GM13976 (cell line): ENCODE results near the gene ZCWPW1.
"Not testable (repeated sequence)": the region's sequence is repeated elsewhere in the genome, so short reads cannot be mapped to it uniquely, and the experiment has no call there.

Experiments
- DNase-seq: peaks from one replicate; pipeline ENCODE4 v3.0.0; 2012; ENCODE audit warnings: low spot score
- in situ Hi-C: fragments of 300-500 bp; cut with MboI; formaldehyde crosslinking; loops from one replicate; pipeline ENCODE4 v1.12.0; 2022; ENCODE audit warnings: low sequenced_read_pairs, mixed read lengths, inconsistent platforms; ENCODE audit not compliant: unreplicated experiment
- TF ChIP-seq, protein P1 (sequence below): IDR thresholded peaks from 2 replicates; pipeline ENCODE4 v1.5.1; 2012; ENCODE audit warnings: borderline replicate concordance, mild to moderate bottlenecking; ENCODE audit not compliant: insufficient read depth; ENCODE audit errors: extremely low read depth, missing control alignments, control extremely low read depth

ZCWPW1 gene

DNA sequence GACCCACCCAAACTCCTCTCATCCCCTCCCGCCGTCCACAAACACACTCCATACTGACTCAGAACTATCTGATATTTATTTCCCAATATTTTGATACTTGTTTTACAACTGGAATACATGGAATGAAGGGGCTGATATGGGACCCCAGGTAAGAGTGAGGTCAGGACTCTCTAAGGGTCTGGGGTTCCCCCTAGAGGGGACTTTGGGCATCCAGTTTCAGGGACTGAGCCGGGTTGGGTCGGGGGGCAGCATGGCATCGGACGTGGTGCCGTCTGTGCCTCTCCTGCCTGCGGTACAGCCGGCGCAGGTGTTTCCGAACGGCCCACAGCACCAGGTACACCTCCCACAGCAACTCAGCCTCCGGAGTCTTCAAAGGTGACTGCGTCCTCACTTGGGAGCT is 28.1 kb upstream of the ZCWPW1 start:
- DNase-seq: no peak
- TF ChIP-seq, protein P1, sequence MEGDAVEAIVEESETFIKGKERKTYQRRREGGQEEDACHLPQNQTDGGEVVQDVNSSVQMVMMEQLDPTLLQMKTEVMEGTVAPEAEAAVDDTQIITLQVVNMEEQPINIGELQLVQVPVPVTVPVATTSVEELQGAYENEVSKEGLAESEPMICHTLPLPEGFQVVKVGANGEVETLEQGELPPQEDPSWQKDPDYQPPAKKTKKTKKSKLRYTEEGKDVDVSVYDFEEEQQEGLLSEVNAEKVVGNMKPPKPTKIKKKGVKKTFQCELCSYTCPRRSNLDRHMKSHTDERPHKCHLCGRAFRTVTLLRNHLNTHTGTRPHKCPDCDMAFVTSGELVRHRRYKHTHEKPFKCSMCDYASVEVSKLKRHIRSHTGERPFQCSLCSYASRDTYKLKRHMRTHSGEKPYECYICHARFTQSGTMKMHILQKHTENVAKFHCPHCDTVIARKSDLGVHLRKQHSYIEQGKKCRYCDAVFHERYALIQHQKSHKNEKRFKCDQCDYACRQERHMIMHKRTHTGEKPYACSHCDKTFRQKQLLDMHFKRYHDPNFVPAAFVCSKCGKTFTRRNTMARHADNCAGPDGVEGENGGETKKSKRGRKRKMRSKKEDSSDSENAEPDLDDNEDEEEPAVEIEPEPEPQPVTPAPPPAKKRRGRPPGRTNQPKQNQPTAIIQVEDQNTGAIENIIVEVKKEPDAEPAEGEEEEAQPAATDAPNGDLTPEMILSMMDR: no peak
- in situ Hi-C loops: loop anchor here (25.0 kb wide), 2 partner anchors 106 to 406 kb away; partner anchors contain the start of genes SAP25, SLC12A9 and TRIP6

- TF ChIP-seq, protein P1: no peak
- in situ Hi-C loops: loop anchor here (25.0 kb wide), 2 partner anchors 107 to 407 kb away; partner anchors contain the start of genes SAP25, SLC12A9 and TRIP6
- no peak for DNase-seq
These were observed 26.7 kb upstream of the ZCWPW1 start for GRCh38 chr7:100455206-100455605.

DNA sequence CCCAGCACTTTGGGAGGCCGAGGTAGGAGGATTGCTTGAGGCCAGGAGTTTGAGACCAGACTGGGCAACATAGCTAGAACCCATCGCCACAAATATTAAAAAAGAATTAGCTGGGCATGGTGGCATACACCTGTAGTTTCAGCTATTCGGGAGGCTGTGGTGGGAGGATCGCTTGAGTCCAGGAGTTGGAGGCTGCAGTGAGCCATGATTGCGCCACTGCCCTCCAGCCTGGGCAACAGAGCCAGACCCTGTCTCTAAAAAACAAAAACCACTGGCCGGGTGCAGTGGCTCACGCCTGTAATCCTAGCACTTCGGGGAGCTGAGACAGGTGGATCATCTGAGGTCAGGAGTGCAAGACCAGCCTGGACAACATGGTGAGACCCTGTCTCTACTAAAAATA is 25.4 kb upstream of the ZCWPW1 start:
- in situ Hi-C loops: loop anchor here (25.0 kb wide), 2 partner anchors 108 to 408 kb away; partner anchors contain the start of genes SAP25, SLC12A9 and TRIP6

GRCh38 chr7:100452513-100452912 is 24.0 kb upstream of the ZCWPW1 start:
- DNase-seq: no peak
- in situ Hi-C loops: loop anchor here (25.0 kb wide), 2 partner anchors 110 to 410 kb away; partner anchors contain the start of genes SAP25, SLC12A9 and TRIP6
- TF ChIP-seq, protein P1: no peak

More for the DNA sequence above, 25.4 kb upstream of the ZCWPW1 start:
- not testable (repeated sequence) for DNase-seq

DNA sequence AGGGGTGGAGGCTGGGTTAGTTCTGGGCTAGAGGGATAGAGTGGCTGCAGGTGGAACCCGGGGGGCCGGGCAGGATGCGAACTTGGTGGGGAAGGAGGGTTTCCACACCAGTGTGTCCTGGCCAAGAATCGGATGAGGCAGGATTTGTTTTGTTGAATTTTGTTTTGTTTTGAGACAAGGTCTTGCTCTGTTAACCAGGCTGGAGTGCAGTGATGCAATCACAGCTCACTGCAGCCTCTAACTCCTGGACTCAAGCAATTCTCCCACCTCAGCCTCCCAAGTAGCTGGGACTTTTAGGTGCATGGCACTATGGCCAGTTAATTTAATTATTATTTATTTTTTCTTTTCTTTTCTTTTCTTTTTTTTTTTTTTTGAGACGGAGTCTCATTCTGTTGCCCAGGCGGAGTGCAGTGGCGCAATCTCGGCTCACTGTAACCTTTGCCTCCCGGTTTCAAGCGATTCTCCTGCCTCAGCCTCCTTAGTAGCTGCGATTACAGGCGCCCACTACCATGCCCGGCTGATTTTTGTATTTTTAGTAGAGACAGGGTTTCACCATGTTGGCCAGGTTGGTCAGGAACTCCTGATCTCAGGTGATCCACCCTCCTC is 20.8 kb upstream of the ZCWPW1 start:
- TF ChIP-seq, protein P1: no peak
- no peak for DNase-seq
- in situ Hi-C loops: no loop called here

DNA sequence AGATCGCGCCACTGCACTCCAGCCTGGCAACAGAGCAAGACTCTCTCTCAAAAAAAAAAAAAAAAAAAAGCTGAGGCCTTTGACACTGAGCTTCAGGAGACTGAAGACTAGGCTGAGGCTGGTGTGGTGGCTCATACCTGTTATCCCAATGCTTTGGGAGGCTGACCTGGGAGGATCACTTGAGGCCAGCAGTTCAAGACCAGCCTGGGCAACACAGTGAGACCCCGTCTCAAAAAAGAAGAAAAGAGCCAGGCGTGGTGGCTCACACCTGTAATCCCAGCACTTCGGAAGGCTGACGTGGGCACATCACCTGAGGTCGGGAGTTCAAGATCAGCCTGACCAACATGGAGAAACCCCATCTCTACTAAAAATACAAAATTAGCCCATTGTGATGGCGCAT is 18.9 kb upstream of the ZCWPW1 start:
- in situ Hi-C loops: not testable (repeated sequence)

DNA sequence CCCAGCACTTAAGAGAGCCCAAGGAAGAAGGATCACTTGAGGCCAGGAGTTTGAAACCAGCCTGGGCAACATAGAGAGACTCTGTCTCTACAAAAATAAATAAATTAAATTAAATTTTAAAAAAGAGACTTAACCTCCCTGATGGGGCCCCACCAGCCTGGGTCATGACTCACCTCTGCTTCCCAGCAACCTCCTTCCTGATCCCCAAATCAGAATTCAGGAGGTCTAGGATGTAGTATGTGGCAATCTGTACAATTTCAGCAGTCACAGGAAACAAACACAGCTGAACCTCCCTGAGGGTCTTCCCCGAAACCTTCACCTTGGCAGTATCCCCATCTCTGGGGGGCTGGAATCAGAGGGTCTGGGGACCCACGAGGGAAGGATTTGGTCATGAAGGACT is 17.5 kb upstream of the ZCWPW1 start:
- in situ Hi-C loops: no loop called here

More for the DNA sequence above, 18.9 kb upstream of the ZCWPW1 start:
- not testable (repeated sequence) for DNase-seq

More for the DNA sequence above, 17.5 kb upstream of the ZCWPW1 start:
- TF ChIP-seq, protein P1: no peak
- DNase-seq: no peak
